OCI-LY3 (cell line): ENCODE measurements around the gene NPC1.

Experiments
- CTCF ChIP-seq: fragments of 200-600, 300-600 bp; sonication (generic); IDR thresholded peaks from 2 replicates; pipeline ENCODE4 v1.5.1; 2014; ENCODE audit warnings: antibody characterized with exemption, low read length, low read depth
- EZH2phosphoT487 ChIP-seq: fragments of 200-600 bp; shearing (Covaris generic); IDR thresholded peaks from 2 replicates; pipeline ENCODE4 v1.6.1; 2018; ENCODE audit warnings: antibody characterized with exemption, mixed run types, low read depth

- TF ChIP-seq CTCF = no peak
- TF ChIP-seq EZH2phosphoT487 = no peak
These were observed 7.4 kb upstream of the NPC1 start for GRCh38 chr18:23593720-23594119.
